ENCODE results near the gene COL4A3.

The COL4A3 gene

DNA sequence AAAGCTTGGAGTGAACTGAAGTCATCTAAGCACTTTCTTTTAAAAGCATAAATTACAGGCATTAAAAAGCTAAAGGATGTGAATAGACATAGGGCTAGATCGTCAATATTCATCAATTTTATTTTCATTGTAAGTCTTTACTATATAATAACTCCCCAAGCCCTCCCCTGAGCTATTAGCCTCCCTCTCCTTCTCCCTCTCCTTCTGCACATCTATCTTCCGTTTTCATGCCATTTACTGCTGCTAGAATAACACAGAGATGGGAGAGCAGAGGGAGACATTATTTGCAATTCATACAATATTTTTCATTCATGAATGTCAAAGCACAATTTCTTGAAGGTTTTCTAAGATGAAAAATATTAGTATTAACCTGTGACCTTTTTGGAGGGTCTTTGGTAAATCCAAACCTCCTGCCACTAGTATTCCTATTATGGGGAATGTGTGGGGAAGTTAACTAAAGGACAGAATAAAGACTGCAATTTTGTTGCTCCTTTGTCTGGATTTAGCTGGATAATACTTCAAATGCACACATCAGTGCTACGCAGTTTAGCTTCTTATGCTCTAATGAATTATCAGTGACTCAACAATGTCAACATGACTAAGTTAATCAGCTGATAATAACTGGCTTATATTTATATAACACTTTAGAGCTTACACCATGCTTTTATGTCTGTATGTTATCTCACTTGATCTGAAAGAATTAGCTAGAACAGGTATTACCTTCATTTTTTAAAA lies 132.4 kb downstream of the COL4A3 start:
- Histone ChIP-seq H3K4me2 (ENCODE audit: low read length) (no peak overlapping the region), H3K9me3 (ENCODE audit: low read length) (no peaks in the 10 kb centered on the region), H3K27ac (ENCODE audit: low read depth, low read length, poor library complexity, severe bottlenecking) (no peak overlapping the region), H3K27me3 (ENCODE audit: insufficient read depth, low read length) (no peaks in the 10 kb centered on the region), H3K79me2 (ENCODE audit: insufficient read depth, low read length) (no peaks in the 10 kb centered on the region), H3K9me2 (ENCODE audit: low read depth, low read length) (no peaks in the 10 kb centered on the region), H4K20me1 (ENCODE audit: insufficient read depth, low read length) (no peaks in the 10 kb centered on the region), H3K36me3 (ENCODE audit: insufficient read depth, low read length) (peaks cover 67% of the 10 kb centered on the region; the same call in 1 of the 2 replicates), H3K9ac (ENCODE audit: low read length) (no peak overlapping the region), H3K4me1 (ENCODE audit: insufficient read depth, low read length, severe bottlenecking) (no peaks in the 10 kb centered on the region), H3K4me3 (ENCODE audit: low read depth, low read length, poor library complexity, severe bottlenecking) (no peak overlapping the region), H2AFZ (ENCODE audit: low read length) (no peak overlapping the region), H3F3A (ENCODE audit: insufficient read depth, low read length) (no peaks in the 10 kb centered on the region)
- TF ChIP-seq, protein P1, sequence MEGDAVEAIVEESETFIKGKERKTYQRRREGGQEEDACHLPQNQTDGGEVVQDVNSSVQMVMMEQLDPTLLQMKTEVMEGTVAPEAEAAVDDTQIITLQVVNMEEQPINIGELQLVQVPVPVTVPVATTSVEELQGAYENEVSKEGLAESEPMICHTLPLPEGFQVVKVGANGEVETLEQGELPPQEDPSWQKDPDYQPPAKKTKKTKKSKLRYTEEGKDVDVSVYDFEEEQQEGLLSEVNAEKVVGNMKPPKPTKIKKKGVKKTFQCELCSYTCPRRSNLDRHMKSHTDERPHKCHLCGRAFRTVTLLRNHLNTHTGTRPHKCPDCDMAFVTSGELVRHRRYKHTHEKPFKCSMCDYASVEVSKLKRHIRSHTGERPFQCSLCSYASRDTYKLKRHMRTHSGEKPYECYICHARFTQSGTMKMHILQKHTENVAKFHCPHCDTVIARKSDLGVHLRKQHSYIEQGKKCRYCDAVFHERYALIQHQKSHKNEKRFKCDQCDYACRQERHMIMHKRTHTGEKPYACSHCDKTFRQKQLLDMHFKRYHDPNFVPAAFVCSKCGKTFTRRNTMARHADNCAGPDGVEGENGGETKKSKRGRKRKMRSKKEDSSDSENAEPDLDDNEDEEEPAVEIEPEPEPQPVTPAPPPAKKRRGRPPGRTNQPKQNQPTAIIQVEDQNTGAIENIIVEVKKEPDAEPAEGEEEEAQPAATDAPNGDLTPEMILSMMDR (IDR thresholded peaks at IDR 0.05; ENCODE audit: low read length), result no peak
- TF ChIP-seq EZH2 (IDR thresholded peaks at IDR 0.05; ENCODE audit: borderline replicate concordance, low read length), result no peak

DNA sequence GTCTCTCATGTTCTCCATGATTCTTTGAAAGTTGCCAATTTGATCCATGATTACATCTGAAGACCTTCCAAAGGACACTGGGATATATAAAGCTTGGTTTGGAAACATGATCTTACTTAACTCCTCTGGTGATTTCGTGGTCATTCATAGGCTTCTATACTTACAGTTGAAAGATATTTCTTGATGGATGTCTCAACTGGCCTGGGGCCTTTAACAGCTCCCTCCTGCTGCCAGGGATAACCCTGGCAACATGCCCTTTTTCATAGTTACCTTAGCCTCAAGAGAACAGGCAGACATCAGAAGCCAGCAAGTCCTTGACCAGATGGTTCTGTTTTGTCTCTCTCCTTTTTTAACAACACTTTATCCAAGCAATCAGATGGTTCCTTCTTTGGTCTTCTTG lies 137.1 kb downstream of the COL4A3 start:
- TF ChIP-seq EZH2 (IDR thresholded peaks at IDR 0.05; ENCODE audit: borderline replicate concordance, low read length), result no peak
- TF ChIP-seq, protein P1 (IDR thresholded peaks at IDR 0.05; ENCODE audit: low read length), result no peak
- H4K20me1 ChIP-seq (ENCODE audit: insufficient read depth, low read length), result no peaks in the 10 kb centered on the region
- H3K79me2 ChIP-seq (ENCODE audit: insufficient read depth, low read length), result no peaks in the 10 kb centered on the region
- no peak overlapping the region for H3K27ac ChIP-seq (ENCODE audit: low read depth, low read length, poor library complexity, severe bottlenecking)
- no peaks in the 10 kb centered on the region for H3K9me3 ChIP-seq (ENCODE audit: low read length)
- H3K4me2 ChIP-seq (ENCODE audit: low read length), result no peak overlapping the region
- peaks cover 53% of the 10 kb centered on the region; the same call in 1 of the 2 replicates for H3K36me3 ChIP-seq (ENCODE audit: insufficient read depth, low read length)
- H3K27me3 ChIP-seq (ENCODE audit: insufficient read depth, low read length), result no peaks in the 10 kb centered on the region
- no peak overlapping the region for H3K9ac ChIP-seq (ENCODE audit: low read length)
- H3F3A ChIP-seq (ENCODE audit: insufficient read depth, low read length), result no peaks in the 10 kb centered on the region
- no peaks in the 10 kb centered on the region for H3K9me2 ChIP-seq (ENCODE audit: low read depth, low read length)
- no peak overlapping the region for H2AFZ ChIP-seq (ENCODE audit: low read length)
- H3K4me3 ChIP-seq (ENCODE audit: low read depth, low read length, poor library complexity, severe bottlenecking), result no peak overlapping the region
- no peaks in the 10 kb centered on the region for H3K4me1 ChIP-seq (ENCODE audit: insufficient read depth, low read length, severe bottlenecking)

DNA sequence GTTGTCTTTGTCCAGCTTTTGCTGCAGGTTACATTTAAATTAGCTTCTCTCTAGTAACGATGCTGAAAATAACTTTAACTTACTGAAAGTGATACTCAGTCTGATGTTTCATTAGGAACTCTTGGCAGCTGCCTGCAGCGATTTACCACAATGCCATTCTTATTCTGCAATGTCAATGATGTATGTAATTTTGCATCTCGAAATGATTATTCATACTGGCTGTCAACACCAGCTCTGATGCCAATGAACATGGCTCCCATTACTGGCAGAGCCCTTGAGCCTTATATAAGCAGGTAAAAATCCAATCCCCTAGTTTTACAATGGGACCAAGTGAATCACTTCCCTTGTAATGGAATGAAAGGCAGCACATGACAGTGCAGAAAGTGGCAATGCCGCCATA lies 144.4 kb downstream of the COL4A3 start:
- Histone ChIP-seq H3K79me2 (ENCODE audit: insufficient read depth, low read length) (no peaks in the 10 kb centered on the region), H2AFZ (ENCODE audit: low read length) (no peak overlapping the region), H3K4me1 (ENCODE audit: insufficient read depth, low read length, severe bottlenecking) (no peaks in the 10 kb centered on the region), H3F3A (ENCODE audit: insufficient read depth, low read length) (no peaks in the 10 kb centered on the region), H3K9me2 (ENCODE audit: low read depth, low read length) (no peaks in the 10 kb centered on the region), H3K27me3 (ENCODE audit: insufficient read depth, low read length) (no peaks in the 10 kb centered on the region), H3K4me3 (ENCODE audit: low read depth, low read length, poor library complexity, severe bottlenecking) (no peak overlapping the region), H3K9me3 (ENCODE audit: low read length) (no peaks in the 10 kb centered on the region), H3K27ac (ENCODE audit: low read depth, low read length, poor library complexity, severe bottlenecking) (no peak overlapping the region), H3K9ac (ENCODE audit: low read length) (no peak overlapping the region), H3K4me2 (ENCODE audit: low read length) (no peak overlapping the region), H3K36me3 (ENCODE audit: insufficient read depth, low read length) (peaks cover 52% of the 10 kb centered on the region), H4K20me1 (ENCODE audit: insufficient read depth, low read length) (no peaks in the 10 kb centered on the region)
- no peak for TF ChIP-seq EZH2 (IDR thresholded peaks at IDR 0.05; ENCODE audit: borderline replicate concordance, low read length)
- TF ChIP-seq, protein P1 (IDR thresholded peaks at IDR 0.05; ENCODE audit: low read length), result no peak

All from OCI-LY1 (cell line).